H4 (cell line): ENCODE results near the gene TSKU. TPM values are rescaled to one million over a fixed set of nuclear protein-coding genes. Genes with fewer than 3 reads are reported as not detected.

Experiments
- DNase-seq: peaks from one replicate; pipeline ENCODE4 v3.0.0-alpha.2; 2015; ENCODE audit warnings: low spot score
- total RNA-seq: library from RNA; depleted of rRNA; stranded (reverse); fragments of >200 nt; shearing (Covaris generic); gene quantifications from 2 replicates; pipeline ENCODE4 v1.2.3, GENCODE V29; 2014

The TSKU gene
- total RNA-seq, 1 experiment from 2014 or later: 67.1 TPM

DNA sequence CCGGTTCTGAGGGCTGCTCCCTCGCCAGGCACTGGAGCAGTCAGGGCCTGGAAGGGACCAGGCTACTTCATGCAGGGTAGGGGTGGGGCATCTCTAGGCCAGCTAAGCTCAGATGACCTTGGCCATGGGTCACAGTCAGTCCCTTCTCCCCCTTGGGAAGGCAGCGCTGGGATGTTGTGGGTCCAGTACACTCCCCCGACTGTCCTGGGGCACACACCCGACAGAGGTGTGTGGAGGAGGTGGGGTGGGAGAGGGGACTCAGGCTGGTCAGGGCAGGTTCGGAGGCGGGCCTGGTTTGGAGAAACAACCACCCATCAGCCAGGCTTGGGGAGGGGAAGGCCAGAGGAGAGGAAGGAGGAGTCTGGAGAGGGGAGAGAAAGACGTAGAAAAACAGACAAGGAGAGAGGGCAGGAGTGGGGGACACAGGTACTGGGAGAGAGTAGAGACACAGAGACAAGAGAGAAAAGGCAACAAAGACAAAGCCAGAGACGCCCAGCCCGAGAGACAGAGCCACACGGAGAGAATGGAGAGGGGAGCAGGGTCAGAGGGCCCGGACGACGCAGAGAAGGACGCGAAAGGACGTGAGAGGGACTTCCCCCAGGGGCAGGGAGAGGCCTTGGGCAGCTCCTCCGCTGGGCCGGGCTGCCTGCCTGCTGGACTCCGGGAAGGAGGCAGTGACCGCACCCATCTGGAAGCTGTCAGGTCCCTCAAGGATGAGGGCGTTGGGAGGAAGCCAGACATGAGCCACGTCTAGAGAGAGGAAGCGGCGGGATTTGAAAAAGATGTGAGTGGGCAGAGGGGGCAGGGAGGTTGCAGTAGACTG, 30.6 kb upstream of the TSKU start:
- DNase-seq: peak; percentile 77

GRCh38 chr11:76753449-76753848, 29.7 kb upstream of the TSKU start:
- DNase-seq: no peak

DNA sequence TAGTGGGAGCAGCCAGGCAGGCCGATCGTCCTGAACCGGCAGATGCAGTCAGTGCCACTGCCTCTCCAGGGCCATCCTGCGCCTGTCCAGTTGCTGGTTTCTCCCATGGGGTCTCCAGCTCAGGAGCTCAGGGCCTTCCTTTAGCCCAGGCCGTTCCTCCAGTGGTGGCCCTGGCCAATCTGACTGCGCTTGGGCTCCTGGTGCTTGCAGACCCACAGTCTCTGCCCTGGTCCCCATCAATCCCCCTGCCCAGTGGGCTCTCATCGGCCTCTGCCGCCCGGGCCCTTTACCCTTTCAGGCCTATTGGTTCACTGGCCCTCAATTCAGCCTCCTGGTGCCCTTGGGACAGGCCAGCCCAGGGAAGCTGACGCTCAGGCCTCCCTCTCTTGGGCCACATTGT, 29.2 kb upstream of the TSKU start:
- no peak for DNase-seq

DNA sequence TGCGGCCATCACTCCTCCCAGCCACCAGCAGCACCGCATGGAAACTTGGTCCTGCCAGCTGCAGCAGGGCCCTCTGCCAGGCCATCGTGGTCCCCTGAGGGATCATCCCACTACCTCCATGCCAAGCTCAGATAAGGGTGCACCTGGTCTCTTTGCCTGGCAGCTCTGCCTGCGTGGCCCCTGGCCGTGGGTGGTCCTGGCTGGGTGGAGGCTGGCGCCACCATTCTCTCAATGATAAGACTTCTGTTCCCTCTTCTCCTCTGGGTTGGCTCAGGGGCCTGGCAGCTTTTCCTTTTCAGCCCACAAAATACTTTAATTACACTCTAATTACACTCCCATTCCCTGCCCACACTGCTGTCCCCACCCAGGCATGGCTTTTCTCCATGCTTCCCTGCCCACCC, 26.8 kb upstream of the TSKU start:
- peak; percentile 50 for DNase-seq

- DNase-seq: no peak
Measured at GRCh38 chr11:76758311-76758710, 24.8 kb upstream of the TSKU start.

- no peak for DNase-seq
Measured at GRCh38 chr11:76759092-76759491, 24.1 kb upstream of the TSKU start.

DNA sequence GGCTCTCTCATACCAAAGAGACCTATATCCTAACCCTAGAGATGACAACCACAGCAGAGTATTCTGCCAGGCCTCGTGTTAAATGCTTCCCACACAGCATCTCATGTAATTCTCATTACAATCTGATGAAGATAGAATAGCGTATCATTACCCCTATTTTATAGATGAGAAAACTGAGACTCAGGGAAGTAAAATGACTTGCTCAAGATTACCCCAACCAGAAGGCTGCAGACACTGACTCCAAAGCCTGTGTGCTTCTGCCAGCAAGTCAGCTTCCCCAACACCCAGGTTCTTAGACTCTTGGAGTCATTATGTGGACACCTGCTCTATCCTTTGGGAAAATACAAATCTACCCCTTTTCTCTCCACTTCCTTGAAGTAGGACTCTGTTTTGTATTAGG, 23.6 kb upstream of the TSKU start:
- no peak for DNase-seq

- DNase-seq: no peak
Measured at GRCh38 chr11:76760236-76760635, 22.9 kb upstream of the TSKU start.

DNA sequence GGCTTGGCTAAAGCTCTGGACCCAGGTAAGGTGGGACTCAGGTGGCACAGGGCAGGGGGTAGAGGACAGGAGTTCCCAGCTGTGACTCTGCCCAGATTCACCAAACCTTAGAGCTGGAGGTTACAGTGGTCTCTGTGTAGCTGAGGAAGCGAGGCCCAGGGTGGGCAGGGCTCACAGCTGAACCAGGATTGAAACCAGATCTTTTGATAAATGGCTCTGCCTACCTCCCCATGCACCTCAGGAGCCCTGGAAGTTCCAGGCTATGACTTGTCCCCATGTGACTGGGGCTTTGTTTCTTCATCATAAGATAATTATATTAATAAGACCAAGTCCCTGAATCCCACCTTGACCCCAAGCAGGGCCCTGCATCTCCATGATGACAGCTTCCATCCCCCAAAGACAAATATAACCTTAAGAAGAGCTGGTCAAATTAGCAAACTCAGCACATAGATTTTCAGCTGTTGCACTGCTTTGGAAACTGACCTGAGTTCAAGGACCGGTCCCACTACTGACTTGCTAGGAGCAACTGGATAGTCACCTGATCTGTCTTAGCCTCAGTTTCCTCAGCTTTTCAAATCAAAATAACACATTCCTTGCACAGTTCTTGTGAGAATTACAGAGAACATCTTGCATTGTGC, 21.3 kb upstream of the TSKU start:
- no peak for DNase-seq

DNA sequence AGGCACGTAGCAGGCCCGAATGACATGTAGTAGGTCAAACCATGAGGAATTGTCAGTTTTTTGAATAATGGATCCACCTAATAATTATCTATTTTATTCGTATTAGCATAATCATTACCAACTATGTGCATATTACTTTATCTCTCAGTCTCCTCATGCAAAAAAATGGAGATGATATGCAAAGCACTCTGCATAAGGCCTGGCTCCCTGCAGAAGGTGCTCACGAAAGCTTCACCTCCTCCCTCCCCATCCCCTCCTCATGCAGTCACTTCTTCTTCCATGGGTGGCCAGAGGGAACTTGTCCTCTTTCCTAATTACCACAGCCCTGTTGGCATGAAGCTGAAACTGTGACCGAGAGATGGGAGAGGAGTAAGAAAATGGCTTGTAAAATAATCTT, 20.8 kb upstream of the TSKU start:
- DNase-seq: no peak

- no peak for DNase-seq
Measured at GRCh38 chr11:76762867-76763572, 20.1 kb upstream of the TSKU start.

- no peak for DNase-seq
Measured at GRCh38 chr11:76763573-76764346, 19.4 kb upstream of the TSKU start.

DNA sequence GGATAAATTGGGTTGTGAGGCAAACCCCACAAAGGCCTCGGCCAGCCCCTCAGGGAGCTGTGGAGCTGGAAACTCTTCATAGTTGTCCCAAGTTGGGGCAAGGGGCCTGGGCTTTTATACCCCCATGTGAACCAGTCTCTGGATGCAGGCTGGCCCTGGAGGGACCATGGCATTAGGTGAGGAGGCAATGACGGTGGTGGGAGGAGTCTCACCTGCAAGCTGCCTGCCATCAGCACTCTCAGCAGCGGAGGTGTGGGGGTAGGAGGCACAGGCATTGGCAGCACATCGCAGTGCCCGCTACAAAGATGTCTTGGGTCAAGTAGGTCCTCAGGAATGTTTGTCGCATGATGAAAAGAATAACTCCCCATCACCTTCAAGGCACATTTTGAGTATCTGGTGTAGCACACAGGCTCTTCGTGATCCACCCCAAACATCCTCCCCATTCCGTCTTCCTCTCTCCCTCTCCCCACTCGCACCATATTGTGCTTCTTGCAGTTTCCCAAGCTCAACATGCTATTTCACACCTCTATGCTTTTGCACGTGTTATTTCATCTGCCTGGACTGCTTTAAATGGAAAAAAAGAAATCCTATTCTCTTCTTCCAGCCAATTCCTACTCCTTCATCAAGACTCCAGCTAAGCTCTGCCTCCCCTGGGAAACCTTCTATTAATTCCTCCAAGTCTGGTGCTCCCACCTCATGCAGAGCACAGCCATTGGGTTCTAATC, 18.1 kb upstream of the TSKU start:
- DNase-seq: no peak

DNA sequence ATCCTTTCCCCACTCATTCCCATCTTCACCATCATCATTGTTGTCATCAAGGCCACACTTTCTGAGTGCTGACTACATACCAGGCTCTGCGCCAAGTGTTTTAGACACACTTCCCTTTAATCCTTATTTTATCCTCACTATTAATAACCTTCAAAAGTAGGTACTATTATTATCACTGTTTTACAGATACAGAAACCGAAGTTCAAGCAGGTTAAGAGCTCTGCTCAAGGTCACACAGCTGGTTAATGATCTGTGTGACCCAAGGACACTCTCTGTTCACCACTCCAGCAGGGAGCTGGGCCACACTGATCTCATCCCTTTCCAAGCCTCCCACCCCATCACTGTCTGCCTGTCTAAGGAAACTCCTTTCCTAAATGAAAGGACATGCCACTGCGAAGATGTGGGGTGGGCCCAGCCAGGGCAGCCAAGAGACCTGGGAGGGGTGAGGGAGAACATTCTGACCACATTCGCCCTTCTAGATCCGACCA, 17.2 kb upstream of the TSKU start:
- no peak for DNase-seq

DNA sequence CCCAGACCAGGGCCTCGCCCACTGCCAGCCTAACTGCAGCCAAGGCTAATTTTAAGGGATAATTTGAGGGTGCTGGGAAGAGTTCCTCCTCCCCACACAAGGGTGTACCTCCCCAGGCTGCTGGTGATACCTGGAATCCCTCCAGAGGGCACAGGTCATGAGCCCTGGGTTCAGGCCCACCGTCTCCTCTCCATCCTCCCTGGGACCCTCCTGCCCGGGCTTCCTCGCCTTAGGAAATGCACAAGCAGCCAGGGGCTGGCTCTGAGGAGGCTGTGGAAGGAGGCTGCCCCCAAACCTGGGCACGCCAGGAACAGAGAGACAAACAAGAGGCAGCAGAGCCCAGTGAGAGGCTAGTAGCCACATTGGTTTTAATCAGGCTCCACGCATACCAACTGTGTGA, 16.6 kb upstream of the TSKU start:
- no peak for DNase-seq

DNA sequence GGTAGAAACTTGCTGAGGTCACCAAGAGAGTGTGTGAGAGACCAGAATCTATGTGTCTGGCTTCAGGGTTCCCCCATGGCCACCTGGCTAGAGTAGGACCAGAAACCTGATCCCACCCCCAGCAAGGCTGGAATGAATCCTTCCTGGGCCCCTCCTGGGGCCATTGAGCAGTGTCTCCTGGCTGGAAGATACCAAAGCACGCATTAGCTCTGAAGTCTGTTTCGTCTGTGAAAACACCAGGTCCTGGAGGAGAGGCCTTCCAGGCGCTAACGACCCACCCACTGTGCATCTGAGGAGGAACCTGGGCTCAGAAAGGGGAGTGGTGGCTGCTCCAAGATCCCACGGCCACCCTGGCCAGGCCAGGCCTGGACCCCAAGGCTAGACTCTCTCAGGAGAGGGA, 15.5 kb upstream of the TSKU start:
- DNase-seq: no peak

- peak; percentile 68 for DNase-seq
Measured at GRCh38 chr11:76768088-76768908, 14.9 kb upstream of the TSKU start.

- peak; percentile 57 for DNase-seq
Measured at GRCh38 chr11:76768909-76769560, 14.1 kb upstream of the TSKU start.

DNA sequence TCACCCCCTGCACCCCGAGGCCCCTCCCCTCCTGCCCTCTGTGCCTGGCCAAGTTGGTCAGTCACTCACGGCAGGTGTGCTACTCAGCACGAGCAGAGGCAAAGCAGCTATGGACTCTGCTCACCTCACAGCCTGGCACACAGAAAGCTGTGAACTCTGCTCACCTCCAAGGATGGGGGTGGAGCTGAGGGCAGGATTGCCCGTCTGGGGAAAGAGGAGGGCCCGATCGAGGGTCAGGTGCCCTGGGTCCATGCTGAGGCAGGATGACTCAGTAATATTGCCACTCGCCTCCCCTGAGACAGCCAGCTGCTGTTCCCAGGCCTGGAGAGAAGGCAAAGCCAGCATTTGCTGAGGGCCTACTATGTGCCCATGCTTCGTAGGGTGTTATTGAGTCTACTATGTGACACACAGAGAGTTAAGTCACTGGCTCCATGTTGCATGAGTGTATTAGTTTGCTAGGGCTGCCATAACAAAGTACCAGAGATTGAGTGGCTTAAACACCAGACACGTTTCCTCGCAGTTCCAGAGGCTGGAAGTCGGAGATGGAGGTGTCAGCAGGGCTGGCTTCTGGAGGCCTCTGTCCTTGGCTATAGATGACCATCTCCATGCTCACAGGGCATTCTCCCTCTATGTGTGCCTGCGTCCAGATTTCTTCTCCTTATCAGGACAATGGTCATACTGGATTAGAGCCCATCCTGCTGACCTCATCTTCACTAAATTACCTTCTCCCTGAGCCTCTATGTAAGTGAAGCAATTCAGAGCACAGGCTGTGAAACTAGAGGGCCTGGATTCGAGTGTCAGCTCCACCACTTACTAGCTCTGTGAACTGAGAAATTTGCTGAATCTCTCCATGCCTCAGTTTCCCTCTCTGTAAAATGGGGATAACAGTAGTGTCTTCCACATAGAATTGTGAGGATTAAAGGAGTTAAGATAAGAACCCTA, 13.2 kb upstream of the TSKU start:
- peak; percentile 95 for DNase-seq
